PC-9 (cell line): ENCODE measurements around the gene PAX7. TPM values are rescaled to one million over a fixed set of nuclear protein-coding genes. Genes with fewer than 3 reads are reported as not detected.
A peak's percentile ranks its signal among the peaks of the same experiment; 100 is the strongest.

Experiments
- BruUV-seq: library from RNA; stranded (reverse); fragments of 400-500 nt; replicated peaks from 2 replicates; lab custom pipeline; 2021; lab: Mats Ljungman, UMichigan
- CTCF ChIA-PET: fragments of 300-600 bp; sonication (Branson Sonifier 250); formaldehyde crosslinking; loops from one replicate; lab custom pipeline; 2022; ENCODE audit warnings: antibody characterized with exemption; lab: Charles Lee
- POLR2A ChIA-PET: fragments of 300-600 bp; sonication (Branson Sonifier 250); formaldehyde crosslinking; loops from one replicate; lab custom pipeline; 2022; ENCODE audit warnings: antibody characterized with exemption; ENCODE audit not compliant: unreplicated experiment; lab: Charles Lee
- DNase-seq, 2 experiments: peaks; one replicate each; pipeline versions ENCODE4 v3.0.0 to v3.0.0-alpha.2; 2015 to 2022; ENCODE audit warnings: mixed read lengths in 1 of 2
- H2AFZ ChIP-seq: fragments of 200-600 bp; sonication (generic); 2 replicates; pipeline ENCODE4 v1.8.1; 2017; ENCODE audit warnings: antibody characterized with exemption
- H3F3A ChIP-seq: fragments of 200-600 bp; sonication (generic); 2 replicates; pipeline ENCODE4 v1.8.1; 2017; ENCODE audit warnings: antibody characterized with exemption, mild to moderate bottlenecking, low read depth; ENCODE audit not compliant: insufficient read depth
- H3K27ac ChIP-seq: fragments of 200-600 bp; sonication (generic); 2 replicates; pipeline ENCODE4 v1.6.1; 2016; ENCODE audit warnings: mixed run types
- H3K27me3 ChIP-seq: fragments of 200-600 bp; sonication (generic); 2 replicates; pipeline ENCODE4 v1.6.1; 2016; ENCODE audit warnings: low read depth, mixed run types; ENCODE audit not compliant: insufficient read depth
- H3K36me3 ChIP-seq: fragments of 200-600 bp; sonication (generic); 2 replicates; pipeline ENCODE4 v1.6.1; 2016; ENCODE audit warnings: low read depth, mixed run types
- H3K4me1 ChIP-seq: fragments of 200-600 bp; sonication (generic); replicated peaks from 2 replicates; pipeline ENCODE4 v1.6.1; 2016; ENCODE audit warnings: mixed run types; ENCODE audit not compliant: insufficient read depth
- H3K4me2 ChIP-seq: fragments of 200-600 bp; sonication (generic); 2 replicates; pipeline ENCODE4 v1.6.1; 2017; ENCODE audit warnings: mixed run types
- H3K4me3 ChIP-seq: fragments of 200-600 bp; sonication (generic); 2 replicates; pipeline ENCODE4 v1.6.1; 2016; ENCODE audit warnings: mixed run types
- H3K79me2 ChIP-seq: fragments of 200-600 bp; sonication (generic); 2 replicates; pipeline ENCODE4 v1.6.1; 2017; ENCODE audit warnings: low read depth, mixed run types
- H3K9me2 ChIP-seq: fragments of 200-600 bp; sonication (generic); 2 replicates; pipeline ENCODE4 v1.8.1; 2017; ENCODE audit warnings: mild to moderate bottlenecking; ENCODE audit not compliant: insufficient read depth
- H3K9me3 ChIP-seq: fragments of 200-600 bp; sonication (generic); 2 replicates; pipeline ENCODE4 v1.8.1; 2016; ENCODE audit warnings: low read depth; ENCODE audit not compliant: insufficient read depth
- H4K20me1 ChIP-seq: fragments of 200-600 bp; sonication (generic); 2 replicates; pipeline ENCODE4 v1.8.1; 2017; ENCODE audit not compliant: insufficient read depth
- EZH2 ChIP-seq: fragments of 200-600 bp; sonication (generic); IDR thresholded peaks from 2 replicates; pipeline ENCODE4 v1.8.0; 2017; ENCODE audit warnings: antibody characterized with exemption, low read depth
- intact Hi-C: fragments of 100-400 bp; cut with micrococcal nuclease; formaldehyde crosslinking; loops from one replicate; pipeline ENCODE4 v1.10.0; 2022; ENCODE audit not compliant: unreplicated experiment
- total RNA-seq: library from RNA; stranded (reverse); gene quantifications from 2 replicates; pipeline ENCODE4 v1.2.3, GENCODE V29; 2021
- TF ChIP-seq, protein P1 (sequence below): fragments of 200-600 bp; sonication (generic); conservative IDR thresholded peaks from 2 replicates; pipeline ENCODE4 v1.6.1; 2017; ENCODE audit warnings: mixed run types, antibody characterized with exemption, mild to moderate bottlenecking, moderate library complexity

The PAX7 gene
- total RNA-seq, 1 experiment from 2014 or later = not detected

DNA sequence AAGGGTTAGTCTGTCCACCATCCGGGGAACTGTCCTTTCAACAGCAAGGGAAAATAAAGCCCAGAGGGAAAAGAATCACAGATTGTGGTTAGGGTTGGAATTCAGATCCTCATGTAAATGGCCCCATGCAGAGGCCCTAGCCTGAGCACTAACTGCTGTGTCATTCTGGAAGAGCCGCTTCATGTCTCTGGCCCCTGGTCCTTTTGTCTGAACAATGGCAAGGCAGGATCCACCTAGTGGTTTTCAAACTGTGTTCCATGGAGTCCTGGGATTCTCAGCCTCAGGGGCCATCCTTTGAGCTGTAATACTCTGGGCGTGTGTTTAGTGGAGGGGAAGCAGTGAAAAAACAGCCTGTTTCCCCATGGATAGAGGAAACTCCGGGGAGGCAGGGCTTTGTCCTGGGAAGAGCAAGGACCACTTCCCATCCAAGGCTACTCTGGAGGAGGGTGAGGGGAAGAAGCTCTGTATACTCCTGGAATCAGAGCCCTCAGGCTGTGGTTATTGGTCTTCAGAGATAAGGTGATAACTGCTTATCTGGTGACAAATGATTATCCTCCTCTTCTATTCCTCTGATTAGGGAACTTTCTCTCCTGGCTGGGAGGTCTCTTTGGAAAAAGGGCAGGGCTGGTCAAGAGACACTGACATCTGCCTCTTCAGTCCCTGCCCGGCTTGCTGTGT, 19.2 kb downstream of the PAX7 start:
- H4K20me1 ChIP-seq = no peaks in the 10 kb centered on the region
- CTCF ChIA-PET = no interaction called here
- peak in 1 of 2 experiments; percentile 35 for DNase-seq

DNA sequence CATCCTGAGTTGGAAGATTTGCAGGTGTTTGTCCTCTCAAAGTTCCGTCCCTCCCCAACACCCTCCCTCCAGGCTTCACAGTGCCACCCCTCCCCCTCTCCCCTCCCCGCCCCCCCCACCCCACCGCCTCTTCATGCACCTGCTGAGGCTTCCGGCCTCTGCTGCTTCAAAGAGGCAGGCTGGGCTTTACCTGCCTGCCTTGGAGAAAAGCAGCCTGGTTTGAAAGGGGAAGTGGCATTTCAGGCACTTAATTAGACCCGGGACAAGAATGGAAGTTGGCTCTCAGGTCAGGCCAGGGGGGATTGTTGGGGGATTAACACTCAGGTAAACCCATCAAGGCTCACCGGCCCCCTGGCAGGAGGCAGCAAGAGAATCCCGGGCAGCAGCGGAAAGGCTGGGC, 21.1 kb downstream of the PAX7 start:
- Histone ChIP-seq H3K27me3 (no peaks in the 10 kb centered on the region), H3K9me3 (no peaks in the 10 kb centered on the region), H3K79me2 (no peaks in the 10 kb centered on the region), H3K4me2 (no peak overlapping the region), H4K20me1 (no peaks in the 10 kb centered on the region), H3K4me3 (no peak overlapping the region), H3F3A (no peaks in the 10 kb centered on the region), H3K4me1 (peaks cover 11% of the 10 kb centered on the region), H3K36me3 (no peaks in the 10 kb centered on the region), H3K27ac (no peak overlapping the region), H2AFZ (no peak overlapping the region), H3K9me2 (no peaks in the 10 kb centered on the region)
- no TSS peak for BruUV-seq
- ChIA-PET CTCF (no interaction called here), POLR2A (interaction anchor here (0.5 kb wide), 1 partner anchor 14 kb away, joined by 3 read pairs; no protein-coding TSS in a partner anchor)
- no peak for TF ChIP-seq EZH2
- TF ChIP-seq, protein P1, sequence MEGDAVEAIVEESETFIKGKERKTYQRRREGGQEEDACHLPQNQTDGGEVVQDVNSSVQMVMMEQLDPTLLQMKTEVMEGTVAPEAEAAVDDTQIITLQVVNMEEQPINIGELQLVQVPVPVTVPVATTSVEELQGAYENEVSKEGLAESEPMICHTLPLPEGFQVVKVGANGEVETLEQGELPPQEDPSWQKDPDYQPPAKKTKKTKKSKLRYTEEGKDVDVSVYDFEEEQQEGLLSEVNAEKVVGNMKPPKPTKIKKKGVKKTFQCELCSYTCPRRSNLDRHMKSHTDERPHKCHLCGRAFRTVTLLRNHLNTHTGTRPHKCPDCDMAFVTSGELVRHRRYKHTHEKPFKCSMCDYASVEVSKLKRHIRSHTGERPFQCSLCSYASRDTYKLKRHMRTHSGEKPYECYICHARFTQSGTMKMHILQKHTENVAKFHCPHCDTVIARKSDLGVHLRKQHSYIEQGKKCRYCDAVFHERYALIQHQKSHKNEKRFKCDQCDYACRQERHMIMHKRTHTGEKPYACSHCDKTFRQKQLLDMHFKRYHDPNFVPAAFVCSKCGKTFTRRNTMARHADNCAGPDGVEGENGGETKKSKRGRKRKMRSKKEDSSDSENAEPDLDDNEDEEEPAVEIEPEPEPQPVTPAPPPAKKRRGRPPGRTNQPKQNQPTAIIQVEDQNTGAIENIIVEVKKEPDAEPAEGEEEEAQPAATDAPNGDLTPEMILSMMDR = no peak
- DNase-seq = no peak
- intact Hi-C loops = no loop called here

More for the DNA sequence above, 19.2 kb downstream of the PAX7 start:
- Histone ChIP-seq H3K4me1 (peaks cover 11% of the 10 kb centered on the region), H3K9me2 (no peaks in the 10 kb centered on the region), H2AFZ (no peak overlapping the region), H3K9me3 (no peaks in the 10 kb centered on the region), H3K4me3 (no peak overlapping the region), H3K27me3 (peaks cover 3% of the 10 kb centered on the region; the same call in 1 of the 2 replicates), H3K79me2 (no peaks in the 10 kb centered on the region), H3K27ac (no peak overlapping the region), H3K36me3 (no peaks in the 10 kb centered on the region), H3K4me2 (no peak overlapping the region), H3F3A (no peaks in the 10 kb centered on the region)
- BruUV-seq = no TSS peak
- intact Hi-C loops = no loop called here
- POLR2A ChIA-PET = no interaction called here
- TF ChIP-seq EZH2 = no peak
- TF ChIP-seq, protein P1 = no peak

DNA sequence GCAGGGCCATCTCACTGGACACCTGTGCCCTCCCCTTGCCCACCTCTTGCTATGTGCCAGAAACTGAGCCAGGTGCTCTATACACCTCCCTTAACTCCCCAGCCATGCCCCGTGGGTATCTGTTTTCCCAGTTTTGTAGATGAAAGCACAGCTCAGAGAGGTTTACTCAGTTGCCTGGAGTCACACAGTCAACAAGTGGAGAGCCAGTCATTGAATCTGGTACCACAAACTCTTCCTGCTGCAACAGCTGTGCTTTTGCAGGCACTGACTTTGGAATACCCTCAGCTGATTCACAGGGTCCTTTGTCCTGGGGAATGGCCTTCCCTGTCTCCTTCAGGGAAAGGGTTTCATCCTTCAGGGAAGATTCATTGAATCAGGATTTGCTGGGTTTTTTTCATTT, 22.1 kb downstream of the PAX7 start:
- Histone ChIP-seq H4K20me1 (no peaks in the 10 kb centered on the region), H3K9me3 (no peaks in the 10 kb centered on the region), H3K27me3 (no peaks in the 10 kb centered on the region), H3K4me1 (peaks cover 11% of the 10 kb centered on the region), H3K27ac (no peak overlapping the region), H3F3A (no peaks in the 10 kb centered on the region), H3K4me2 (no peak overlapping the region), H3K4me3 (no peak overlapping the region), H2AFZ (no peak overlapping the region), H3K79me2 (no peaks in the 10 kb centered on the region), H3K9me2 (no peaks in the 10 kb centered on the region), H3K36me3 (no peaks in the 10 kb centered on the region)
- TF ChIP-seq, protein P1 = no peak
- TF ChIP-seq EZH2 = no peak
- BruUV-seq = no TSS peak
- intact Hi-C loops = no loop called here
- ChIA-PET CTCF (no interaction called here), POLR2A (interaction anchor here (0.7 kb wide), 1 partner anchor 1610 kb away, joined by 4 read pairs; no protein-coding TSS in a partner anchor)
- no peak for DNase-seq
